BJ (cell line): ENCODE results near the gene DEK. TPM values are rescaled to one million over a fixed set of nuclear protein-coding genes. Genes with fewer than 3 reads are reported as not detected.

Source experiments
- CTCF ChIA-PET: fragments of 350-600 bp; formaldehyde crosslinking; extraction: SDS; loops from one replicate; lab custom pipeline; 2021; ENCODE audit warnings: antibody characterized with exemption, inconsistent platforms; lab: Yijun Ruan, JAX
- POLR2A ChIA-PET: fragments of 300-600 bp; sonication (Branson Sonifier 250); formaldehyde crosslinking; extraction: SDS; loops from one replicate; lab custom pipeline; 2021; ENCODE audit warnings: antibody characterized with exemption; lab: Charles Lee
- DNase-seq: peaks from one replicate; pipeline ENCODE4 v3.0.0-alpha.2; 2011; ENCODE audit warnings: low read depth
- H3K27me3 ChIP-seq: 2 replicates; pipeline ENCODE4 v1.6.0; 2011; ENCODE audit warnings: low read length; ENCODE audit not compliant: control insufficient read depth, insufficient read depth
- H3K36me3 ChIP-seq: 2 replicates; pipeline ENCODE4 v1.5.1; 2011; ENCODE audit warnings: low read length; ENCODE audit not compliant: control insufficient read depth, insufficient read depth
- H3K4me3 ChIP-seq: 2 replicates; pipeline ENCODE4 v1.5.1; 2011; ENCODE audit warnings: low read depth, mild to moderate bottlenecking, control low read depth, low read length
- polyA plus RNA-seq: library from polyadenylated mRNA; depleted of rRNA; stranded (reverse); fragments of >200 nt; gene quantifications from 2 replicates; pipeline ENCODE4 v1.2.3, GENCODE V29; 2011
- TF ChIP-seq, protein P1 (sequence below): IDR thresholded peaks from 2 replicates; pipeline ENCODE4 v1.5.1; 2011; ENCODE audit warnings: low read depth, mild to moderate bottlenecking, control low read depth, inconsistent platforms, low read length, moderate library complexity; ENCODE audit not compliant: insufficient read depth

The DEK gene
- polyA plus RNA-seq, 1 experiment = 29.2 TPM

DNA sequence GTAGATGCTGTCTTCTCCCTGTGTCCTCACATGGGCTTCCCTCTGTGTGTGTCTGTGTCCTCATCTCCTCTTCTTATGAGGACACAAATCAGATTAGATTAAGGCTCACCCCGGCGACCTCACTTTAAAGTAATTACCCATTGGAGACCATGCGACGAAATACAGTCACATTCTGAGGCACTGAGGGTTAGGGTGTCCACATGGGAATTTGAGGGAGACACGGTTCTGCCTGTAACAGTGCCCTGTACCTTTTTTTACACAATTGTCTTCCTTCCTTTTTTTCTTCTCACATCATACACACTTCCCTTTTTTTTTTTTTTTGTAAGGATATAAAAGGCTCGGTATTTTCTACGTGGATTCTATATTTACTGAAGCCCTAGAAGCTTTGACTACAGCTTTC, 48.9 kb downstream of the DEK start:
- H3K27me3 ChIP-seq = no peaks in the 10 kb centered on the region
- no peak for DNase-seq
- ChIA-PET POLR2A (no interaction called here), CTCF (interaction anchor here (1.0 kb wide), 1 partner anchor 15 kb away, joined by 3 read pairs; no protein-coding TSS in a partner anchor)
- H3K4me3 ChIP-seq = no peak overlapping the region
- peaks cover 3% of the 10 kb centered on the region; the same call in 1 of the 2 replicates for H3K36me3 ChIP-seq
- TF ChIP-seq, protein P1, sequence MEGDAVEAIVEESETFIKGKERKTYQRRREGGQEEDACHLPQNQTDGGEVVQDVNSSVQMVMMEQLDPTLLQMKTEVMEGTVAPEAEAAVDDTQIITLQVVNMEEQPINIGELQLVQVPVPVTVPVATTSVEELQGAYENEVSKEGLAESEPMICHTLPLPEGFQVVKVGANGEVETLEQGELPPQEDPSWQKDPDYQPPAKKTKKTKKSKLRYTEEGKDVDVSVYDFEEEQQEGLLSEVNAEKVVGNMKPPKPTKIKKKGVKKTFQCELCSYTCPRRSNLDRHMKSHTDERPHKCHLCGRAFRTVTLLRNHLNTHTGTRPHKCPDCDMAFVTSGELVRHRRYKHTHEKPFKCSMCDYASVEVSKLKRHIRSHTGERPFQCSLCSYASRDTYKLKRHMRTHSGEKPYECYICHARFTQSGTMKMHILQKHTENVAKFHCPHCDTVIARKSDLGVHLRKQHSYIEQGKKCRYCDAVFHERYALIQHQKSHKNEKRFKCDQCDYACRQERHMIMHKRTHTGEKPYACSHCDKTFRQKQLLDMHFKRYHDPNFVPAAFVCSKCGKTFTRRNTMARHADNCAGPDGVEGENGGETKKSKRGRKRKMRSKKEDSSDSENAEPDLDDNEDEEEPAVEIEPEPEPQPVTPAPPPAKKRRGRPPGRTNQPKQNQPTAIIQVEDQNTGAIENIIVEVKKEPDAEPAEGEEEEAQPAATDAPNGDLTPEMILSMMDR = no peak

DNA sequence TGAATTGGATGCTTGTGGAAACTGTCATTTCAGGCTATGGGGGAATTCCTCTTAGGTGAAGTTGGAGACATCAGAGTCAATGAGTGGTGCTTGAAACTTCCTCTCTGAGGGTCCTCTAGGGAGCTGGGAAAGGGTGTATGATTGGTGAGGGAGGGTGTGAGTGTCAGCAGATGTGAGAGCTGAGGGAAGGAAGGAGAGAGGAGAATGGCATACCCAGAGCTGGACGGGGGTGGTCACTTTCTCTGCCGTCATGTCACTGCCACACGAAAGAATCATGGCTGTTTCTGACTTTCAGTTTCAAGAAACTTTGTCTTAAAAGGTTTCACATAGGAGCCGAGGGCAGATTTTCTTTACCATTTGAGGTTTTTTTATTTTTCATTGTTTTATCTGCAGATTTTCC, 50.3 kb downstream of the DEK start:
- peaks cover 3% of the 10 kb centered on the region; the same call in 1 of the 2 replicates for H3K36me3 ChIP-seq
- H3K4me3 ChIP-seq = no peak overlapping the region
- DNase-seq = no peak
- CTCF ChIA-PET = no interaction called here
- TF ChIP-seq, protein P1 = no peak
- no peaks in the 10 kb centered on the region for H3K27me3 ChIP-seq
- POLR2A ChIA-PET = no interaction called here

DNA sequence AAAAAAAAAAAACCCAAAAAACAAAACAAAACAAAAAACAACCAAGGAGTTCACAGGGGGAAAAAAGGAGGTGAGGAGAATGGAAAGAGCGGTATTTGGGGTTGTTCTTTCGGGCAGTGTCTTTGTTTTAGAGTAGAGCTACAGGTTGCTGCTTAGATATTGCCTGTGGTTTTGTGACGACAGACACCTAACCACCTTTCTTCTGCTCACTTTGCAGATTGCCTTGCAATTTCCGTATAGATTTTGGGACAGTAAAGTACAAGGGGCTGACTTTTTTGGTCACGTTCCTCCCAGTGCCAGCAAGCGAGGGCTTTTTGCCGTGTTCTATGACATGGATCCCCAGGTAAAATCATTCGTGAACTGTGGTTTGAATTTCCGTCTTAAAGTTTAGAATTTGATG, 50.9 kb downstream of the DEK start:
- no peak for DNase-seq
- TF ChIP-seq, protein P1 = no peak
- Histone ChIP-seq H3K36me3 (peaks cover 3% of the 10 kb centered on the region; the same call in 1 of the 2 replicates), H3K4me3 (no peak overlapping the region), H3K27me3 (no peaks in the 10 kb centered on the region)
- ChIA-PET CTCF (no interaction called here), POLR2A (no interaction called here)

DNA sequence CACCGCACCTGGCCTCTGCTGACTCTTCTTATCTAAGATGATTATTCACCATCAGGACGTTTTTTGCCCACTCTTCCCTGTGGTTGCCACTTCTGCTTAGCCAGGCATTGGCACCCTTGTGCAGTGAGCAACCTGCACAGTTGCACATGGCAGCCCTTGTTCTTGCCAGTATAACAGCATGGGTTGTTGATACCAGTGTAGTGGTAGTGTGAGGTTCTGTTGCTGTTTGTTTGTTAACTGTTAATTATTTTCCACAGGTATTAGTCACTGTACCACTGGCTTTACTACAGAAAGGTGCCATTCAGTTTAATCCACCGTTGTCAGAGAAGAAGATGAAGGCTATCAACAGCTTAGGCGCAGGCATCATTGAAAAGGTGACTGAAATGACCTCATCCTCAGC, 52.1 kb downstream of the DEK start:
- DNase-seq = no peak
- CTCF ChIA-PET = no interaction called here
- no peak overlapping the region for H3K4me3 ChIP-seq
- H3K36me3 ChIP-seq = peaks cover 3% of the 10 kb centered on the region; the same call in 1 of the 2 replicates
- POLR2A ChIA-PET = no interaction called here
- H3K27me3 ChIP-seq = no peaks in the 10 kb centered on the region
- TF ChIP-seq, protein P1 = no peak

DNA sequence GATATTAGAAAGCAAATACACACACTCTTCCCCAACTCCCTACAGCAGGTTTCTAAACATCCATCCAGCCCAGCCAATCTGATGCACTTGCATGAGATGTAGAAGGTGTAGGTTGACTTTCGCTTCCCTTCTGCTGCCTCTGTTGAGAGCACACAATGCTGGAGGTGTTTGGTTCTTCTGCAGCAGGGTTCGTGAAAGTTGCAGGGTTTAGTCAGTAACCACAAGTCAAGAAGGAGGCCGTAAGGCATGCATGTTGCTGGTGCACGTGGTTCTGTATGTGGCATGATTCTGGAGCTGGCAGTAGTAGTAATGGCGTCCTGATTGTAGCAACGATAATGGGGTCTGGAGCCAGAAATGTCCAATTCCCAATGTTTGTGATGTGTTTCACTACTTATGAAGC, 53.0 kb downstream of the DEK start:
- ChIA-PET POLR2A (interaction anchor here (0.6 kb wide), 1 partner anchor 10 kb away, joined by 3 read pairs; no protein-coding TSS in a partner anchor), CTCF (no interaction called here)

More for the DNA sequence above, 53.0 kb downstream of the DEK start:
- Histone ChIP-seq H3K4me3 (no peak overlapping the region), H3K27me3 (no peaks in the 10 kb centered on the region), H3K36me3 (peaks cover 3% of the 10 kb centered on the region; the same call in 1 of the 2 replicates)
- DNase-seq = no peak
- TF ChIP-seq, protein P1 = no peak
